Transverse colon (tissue), 4 donors: ENCODE results near the gene SLC37A3. TPM values are rescaled to one million over a fixed set of nuclear protein-coding genes. Genes with fewer than 3 reads are reported as not detected.
A peak's percentile ranks its signal among the peaks of the same experiment; 100 is the strongest.

ENCODE experiments used
- DNase-seq: peaks from one replicate; pipeline ENCODE4 v3.0.0-alpha.2; 2019
- H3K27ac ChIP-seq, 4 donors: fragments of 200-600 bp; sonication (generic); 2 replicates each; pipeline ENCODE4 v1.5.1; 2016 to 2018; ENCODE audit warnings: inconsistent platforms in 4 of 4
- H3K27me3 ChIP-seq: fragments of 200-600 bp; sonication (generic); 2 replicates; pipeline ENCODE4 v1.5.1; 2017; ENCODE audit warnings: inconsistent platforms
- H3K36me3 ChIP-seq, 4 donors: fragments of 200-600 bp; sonication (generic); 2 replicates each; pipeline ENCODE4 v1.5.1; 2017 to 2019; ENCODE audit warnings: inconsistent platforms in 4 of 4
- H3K4me1 ChIP-seq, 4 donors: fragments of 200-600 bp; sonication (generic); 2 replicates each; pipeline ENCODE4 v1.5.1; 2017 to 2020; ENCODE audit warnings: inconsistent platforms in 4 of 4
- H3K4me3 ChIP-seq, 4 donors: fragments of 200-600 bp; sonication (generic); 1 replicate in 1 of 4; 2 replicates in 3 of 4; pipeline versions ENCODE4 v1.5.1 to v1.6.1; 2017 to 2019; ENCODE audit warnings: inconsistent platforms in 4 of 4
- H3K9me3 ChIP-seq, 2 donors: fragments of 200-600 bp; sonication (generic); 2 replicates each; pipeline ENCODE4 v1.5.1; 2017 to 2019; ENCODE audit warnings: inconsistent platforms in 2 of 2
- EP300 ChIP-seq: sonication (generic); formaldehyde crosslinking; IDR thresholded peaks from one replicate; pipeline ENCODE4 v1.6.1; 2017; ENCODE audit warnings: antibody characterized with exemption, low read depth
- POLR2A ChIP-seq: fragments of 450-650 bp; IDR thresholded peaks from one replicate; pipeline ENCODE4 v1.6.1; 2016; ENCODE audit warnings: antibody characterized with exemption, mild to moderate bottlenecking, moderate library complexity
- POLR2AphosphoS5 ChIP-seq, 3 donors: sonication (generic); formaldehyde crosslinking; IDR thresholded peaks; one replicate each; pipeline ENCODE4 v1.6.1; 2016; ENCODE audit warnings: antibody characterized with exemption in 3 of 3
- WGBS, 2 donors: methylation state at CpG; one replicate each; pipeline ENCODE4 v1.1.5; 2018; ENCODE audit warnings: low coverage in 1 of 2; 5-methylcytosine and 5-hydroxymethylcytosine counted together
- in situ Hi-C, 4 donors: fragments of 200-750 bp; cut with MboI; loops; one replicate each; pipeline versions ENCODE4 v1.15.0 to v1.15.1; 2017; ENCODE audit warnings: low sequenced_read_pairs in 3 of 4, low pct_ligation_motif_present in 1 of 4, low pct_unique_long_range_greater_than_20kb in 1 of 4
- intact Hi-C: fragments of 100-400 bp; cut with DNase I; formaldehyde crosslinking; loops from one replicate; pipeline ENCODE4 v1.15.1; 2023; ENCODE audit warnings: low total_unique reads
- total RNA-seq, 4 donors: library from RNA; depleted of rRNA; stranded (reverse); fragments of >200 nt; gene quantifications; one replicate each; pipeline ENCODE4 v1.1.0, GENCODE V29; 2016
- TF ChIP-seq, protein P1 (sequence below), 5 experiments: fragments of 200-600 bp in 3 of 5; fragments of 450-650 bp in 2 of 5; sonication (generic) in 3 of 5; IDR thresholded peaks; 1 replicate in 2 of 5; 2 replicates in 3 of 5; pipeline ENCODE4 v1.5.1; 2016 to 2017; ENCODE audit warnings: antibody characterized with exemption in 5 of 5, inconsistent platforms in 3 of 5, mild to moderate bottlenecking in 2 of 5, moderate library complexity in 1 of 5

SLC37A3 gene
- total RNA-seq, 4 donors from 2014 or later, result 34.8 to 132 (median 76.0) TPM

DNA sequence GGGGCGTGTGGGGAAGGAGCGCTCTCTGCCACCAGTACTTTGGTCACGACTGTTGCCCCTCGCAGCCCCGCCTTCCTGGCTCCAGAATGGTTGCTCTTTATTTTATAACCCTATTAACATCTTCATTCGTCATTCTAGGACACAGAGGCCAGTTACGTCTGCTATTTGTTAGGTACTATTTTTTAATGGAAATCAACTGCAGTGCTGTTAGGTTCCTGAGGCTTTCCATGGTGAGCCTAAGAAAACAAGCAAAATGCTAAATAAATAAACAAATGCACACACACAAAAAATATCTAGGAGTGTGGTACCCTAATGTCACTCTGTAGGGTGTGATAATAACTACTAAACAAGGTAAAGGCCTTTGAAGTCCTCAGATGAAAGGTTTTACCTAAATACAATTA is 71.1 kb downstream of the SLC37A3 start:
- in situ Hi-C loops (loop anchor here in 2 of 4 donors (25.0 kb wide), 2 partner anchors 240 to 265 kb away; partner anchors contain the start of gene PARP12 (in 1 of the 2)), intact Hi-C loops (loop anchor here (5.0 kb wide), 1 partner anchor 265 kb away; the partner anchor contains the start of gene PARP12)
- H3K36me3 ChIP-seq, result no peaks in the 10 kb centered on the region
- 27 to 46% methylated on average over 2 to 7 of the region's 7 CpGs for whole genome bisulfite sequencing, 2 donors
- peak overlapping the region; percentile 76 to 85 (median 78) for H3K27ac ChIP-seq
- peaks cover 7 to 39% (median 29%) of the 10 kb centered on the region in 4 donors for H3K4me1 ChIP-seq
- H3K27me3 ChIP-seq, result no peaks in the 10 kb centered on the region
- H3K4me3 ChIP-seq, result no peak overlapping the region
- TF ChIP-seq POLR2A (peak; percentile 25), EP300 (no peak), POLR2AphosphoS5 (IDR thresholded peaks at IDR 0.05) (peak in 1 of 3 donors; percentile 41)
- TF ChIP-seq, protein P1, sequence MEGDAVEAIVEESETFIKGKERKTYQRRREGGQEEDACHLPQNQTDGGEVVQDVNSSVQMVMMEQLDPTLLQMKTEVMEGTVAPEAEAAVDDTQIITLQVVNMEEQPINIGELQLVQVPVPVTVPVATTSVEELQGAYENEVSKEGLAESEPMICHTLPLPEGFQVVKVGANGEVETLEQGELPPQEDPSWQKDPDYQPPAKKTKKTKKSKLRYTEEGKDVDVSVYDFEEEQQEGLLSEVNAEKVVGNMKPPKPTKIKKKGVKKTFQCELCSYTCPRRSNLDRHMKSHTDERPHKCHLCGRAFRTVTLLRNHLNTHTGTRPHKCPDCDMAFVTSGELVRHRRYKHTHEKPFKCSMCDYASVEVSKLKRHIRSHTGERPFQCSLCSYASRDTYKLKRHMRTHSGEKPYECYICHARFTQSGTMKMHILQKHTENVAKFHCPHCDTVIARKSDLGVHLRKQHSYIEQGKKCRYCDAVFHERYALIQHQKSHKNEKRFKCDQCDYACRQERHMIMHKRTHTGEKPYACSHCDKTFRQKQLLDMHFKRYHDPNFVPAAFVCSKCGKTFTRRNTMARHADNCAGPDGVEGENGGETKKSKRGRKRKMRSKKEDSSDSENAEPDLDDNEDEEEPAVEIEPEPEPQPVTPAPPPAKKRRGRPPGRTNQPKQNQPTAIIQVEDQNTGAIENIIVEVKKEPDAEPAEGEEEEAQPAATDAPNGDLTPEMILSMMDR (IDR thresholded peaks at IDR 0.05), result no peak
- DNase-seq, result peak; percentile 87
- H3K9me3 ChIP-seq, result no peaks in the 10 kb centered on the region

GRCh38 chr7:140326116-140326928 is 72.0 kb downstream of the SLC37A3 start:
- peak overlapping the region in 1 of 4 donors; percentile 28 for H3K4me3 ChIP-seq
- peaks cover 7 to 39% (median 29%) of the 10 kb centered on the region in 4 donors for H3K4me1 ChIP-seq
- H3K27ac ChIP-seq, result peak overlapping the region; percentile 76 to 85 (median 78)
- H3K9me3 ChIP-seq, result no peaks in the 10 kb centered on the region
- in situ Hi-C loops, result loop anchor here in 2 of 4 donors (25.0 kb wide), 2 partner anchors 239 to 264 kb away; partner anchors contain the start of gene PARP12 (in 1 of the 2)
- intact Hi-C loops, result loop anchor here (5.0 kb wide), 1 partner anchor 264 kb away; the partner anchor contains the start of gene PARP12
- H3K27me3 ChIP-seq, result no peaks in the 10 kb centered on the region
- DNase-seq, result peak; percentile 84
- TF ChIP-seq, protein P1 (IDR thresholded peaks at IDR 0.05), result peak; percentile 61 to 71 (median 67)
- TF ChIP-seq EP300, result no peak
- H3K36me3 ChIP-seq, result no peaks in the 10 kb centered on the region
- WGBS, 2 donors, result 10 to 16% methylated on average over 8 to 15 of the region's 16 CpGs

- DNase-seq, result no peak
- TF ChIP-seq, protein P1 (IDR thresholded peaks at IDR 0.05), result no peak
- TF ChIP-seq EP300, result no peak
- TF ChIP-seq POLR2A, result no peak
- TF ChIP-seq POLR2AphosphoS5 (IDR thresholded peaks at IDR 0.05), result no peak
- WGBS, 2 donors, result 79 to 84% methylated on average over 8 of the region's 8 CpGs
- Histone ChIP-seq H3K36me3 (no peaks in the 10 kb centered on the region), H3K4me3 (no peak overlapping the region), H3K27ac (peak overlapping the region in 3 of 4 donors; percentile 76 to 85 (median 79)), H3K27me3 (no peaks in the 10 kb centered on the region), H3K4me1 (peaks cover 7 to 39% (median 29%) of the 10 kb centered on the region in 4 donors), H3K9me3 (no peaks in the 10 kb centered on the region)
- intact Hi-C loops, result loop anchor here (2.0 to 5.0 kb wide), 2 partner anchors 151 to 263 kb away; partner anchors contain the start of gene PARP12
- in situ Hi-C loops, result loop anchor here in 2 of 4 donors (25.0 kb wide), 2 partner anchors 238 to 263 kb away; partner anchors contain the start of gene PARP12 (in 1 of the 2)
Measured at GRCh38 chr7:140325600-140325999, 72.7 kb downstream of the SLC37A3 start.

- 88 to 91% methylated on average over 2 of the region's 2 CpGs for WGBS, 2 donors
- in situ Hi-C loops, result loop anchor here in 3 of 4 donors (25.0 kb wide), 3 partner anchors 162 to 262 kb away; partner anchors contain the start of gene PARP12 (in 1 of the 3)
Measured at GRCh38 chr7:140324714-140325113, 73.6 kb downstream of the SLC37A3 start.

More at GRCh38 chr7:140324714-140325113, 73.6 kb downstream of the SLC37A3 start:
- no peaks in the 10 kb centered on the region for H3K9me3 ChIP-seq
- H3K4me1 ChIP-seq, result peaks cover 7 to 37% (median 22%) of the 10 kb centered on the region in 4 donors
- no peaks in the 10 kb centered on the region for H3K27me3 ChIP-seq
- no peak for DNase-seq
- no peak for TF ChIP-seq POLR2AphosphoS5 (IDR thresholded peaks at IDR 0.05)
- TF ChIP-seq EP300, result no peak
- TF ChIP-seq POLR2A, result no peak
- TF ChIP-seq, protein P1 (IDR thresholded peaks at IDR 0.05), result no peak
- no peak overlapping the region for H3K27ac ChIP-seq
- no peaks in the 10 kb centered on the region for H3K36me3 ChIP-seq
- no peak overlapping the region for H3K4me3 ChIP-seq
- intact Hi-C loops, result loop anchor here (2.0 to 5.0 kb wide), 2 partner anchors 150 to 262 kb away; partner anchors contain the start of gene PARP12
